Activated naive CD8-positive, alpha-beta T cell treated with anti-CD3 and anti-CD28 coated beads, Interleukin-2, amount 50 U/mL, for 16 hours (primary cell): ENCODE data around the gene AGXT.

ENCODE experiments used
- DNase-seq: peaks from one replicate; pipeline ENCODE4 v3.0.0-alpha.2; 2020; ENCODE audit warnings: low read depth, low spot score

AGXT gene

DNA sequence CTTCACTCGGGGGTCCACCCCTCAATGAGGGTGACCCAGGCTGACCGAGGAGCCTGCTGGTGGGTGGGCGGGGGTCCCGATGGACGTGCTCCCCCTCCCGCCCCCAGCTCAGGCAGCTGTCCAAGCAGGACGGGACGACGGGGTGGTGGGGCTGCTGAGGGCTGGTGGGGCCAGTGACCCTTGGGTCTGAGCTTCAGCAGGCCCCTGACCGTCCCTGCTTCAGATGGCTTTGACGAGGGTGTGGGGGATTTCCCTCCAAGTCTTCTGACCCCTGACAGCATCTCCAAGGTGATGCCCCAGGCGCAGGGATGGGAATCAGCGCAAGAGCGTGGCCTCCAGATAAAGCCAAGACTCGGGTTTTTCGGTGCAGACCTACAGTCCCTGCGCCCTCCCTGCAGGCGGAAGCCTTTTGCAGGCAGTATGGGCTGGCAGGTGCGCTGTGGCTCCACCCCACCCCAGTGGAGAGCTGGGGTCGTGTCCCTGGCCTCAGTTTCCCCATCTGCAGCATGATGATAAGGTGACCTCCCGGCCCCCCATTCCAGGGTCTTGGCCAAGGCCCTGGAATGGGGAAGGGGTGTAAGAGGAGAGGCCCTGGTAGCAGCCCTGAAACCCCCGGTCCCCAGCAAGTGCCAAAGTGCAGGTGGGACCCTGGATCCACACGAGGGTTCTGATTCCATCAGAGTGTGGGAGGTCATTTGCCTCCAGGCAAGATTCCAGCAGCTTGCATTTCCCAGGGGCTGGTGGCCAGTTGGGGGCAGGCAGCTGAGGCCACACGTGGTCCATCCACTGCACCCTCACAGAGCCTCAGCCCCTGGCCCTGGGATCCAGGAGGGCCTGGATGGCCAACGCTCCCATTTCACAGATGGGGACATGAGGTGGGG is 46.3 kb downstream of the AGXT start:
- DNase-seq = no peak

DNA sequence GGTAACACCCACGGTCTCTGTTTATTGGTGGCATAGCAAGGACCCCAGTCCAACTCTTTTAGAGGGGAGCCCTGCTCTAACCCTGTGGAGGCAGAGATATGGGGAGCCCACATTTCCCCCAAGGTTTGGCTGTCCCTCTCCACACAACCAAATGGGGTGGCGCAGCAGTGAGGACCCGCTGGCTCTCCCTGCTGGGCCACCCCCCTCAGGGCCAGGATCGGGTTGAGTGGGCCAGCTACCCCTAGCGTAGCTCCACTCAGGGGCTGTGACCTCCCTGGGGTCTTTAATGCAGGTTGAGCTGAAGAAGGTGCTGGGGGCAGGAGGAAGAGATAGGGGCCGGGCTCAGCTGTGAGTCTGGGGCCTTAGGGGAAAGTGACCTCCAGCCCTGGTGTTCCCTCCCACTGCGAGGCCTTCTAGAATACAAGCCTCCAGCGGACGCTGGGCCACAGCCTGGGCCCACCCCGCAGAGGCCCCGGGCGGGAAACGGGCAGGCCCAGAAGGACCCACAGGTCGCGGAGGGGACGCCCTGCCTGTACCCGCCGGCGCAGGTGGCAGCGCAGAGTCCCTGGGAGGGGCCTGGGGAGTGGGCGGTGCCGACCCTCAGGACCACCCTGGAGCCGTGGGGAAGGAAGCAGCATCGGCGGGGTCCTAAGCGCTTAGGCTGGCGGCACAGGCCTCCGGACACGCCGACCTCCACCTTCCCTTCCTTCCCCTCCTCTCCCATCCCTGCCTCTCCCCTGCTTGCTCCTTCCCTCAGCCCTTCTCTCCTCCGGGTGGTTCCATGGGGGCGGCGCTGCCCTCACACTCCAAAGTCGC is 47.1 kb downstream of the AGXT start:
- no peak for DNase-seq

DNA sequence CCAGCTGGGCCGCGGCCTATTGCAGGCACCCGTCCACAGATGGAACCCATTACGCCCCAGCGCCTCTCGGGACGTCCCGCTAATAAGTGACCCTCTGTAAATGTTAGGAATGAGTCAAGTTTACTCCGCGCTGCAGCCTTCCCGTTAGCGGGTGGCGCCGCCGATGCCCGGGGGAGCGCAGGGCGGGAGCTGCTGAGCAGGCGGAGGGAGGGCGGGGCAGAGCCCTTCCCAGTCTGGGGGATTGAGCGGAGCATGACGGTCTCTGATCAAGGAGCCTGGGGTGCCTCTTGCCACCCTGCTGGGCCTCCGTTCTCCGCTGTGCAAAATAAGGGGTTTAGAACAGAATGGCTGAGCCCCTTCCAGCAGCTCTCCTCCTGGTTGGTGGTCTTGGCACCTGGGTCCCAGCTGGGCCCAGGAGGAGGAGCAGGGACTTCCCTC is 48.0 kb downstream of the AGXT start:
- no peak for DNase-seq

DNA sequence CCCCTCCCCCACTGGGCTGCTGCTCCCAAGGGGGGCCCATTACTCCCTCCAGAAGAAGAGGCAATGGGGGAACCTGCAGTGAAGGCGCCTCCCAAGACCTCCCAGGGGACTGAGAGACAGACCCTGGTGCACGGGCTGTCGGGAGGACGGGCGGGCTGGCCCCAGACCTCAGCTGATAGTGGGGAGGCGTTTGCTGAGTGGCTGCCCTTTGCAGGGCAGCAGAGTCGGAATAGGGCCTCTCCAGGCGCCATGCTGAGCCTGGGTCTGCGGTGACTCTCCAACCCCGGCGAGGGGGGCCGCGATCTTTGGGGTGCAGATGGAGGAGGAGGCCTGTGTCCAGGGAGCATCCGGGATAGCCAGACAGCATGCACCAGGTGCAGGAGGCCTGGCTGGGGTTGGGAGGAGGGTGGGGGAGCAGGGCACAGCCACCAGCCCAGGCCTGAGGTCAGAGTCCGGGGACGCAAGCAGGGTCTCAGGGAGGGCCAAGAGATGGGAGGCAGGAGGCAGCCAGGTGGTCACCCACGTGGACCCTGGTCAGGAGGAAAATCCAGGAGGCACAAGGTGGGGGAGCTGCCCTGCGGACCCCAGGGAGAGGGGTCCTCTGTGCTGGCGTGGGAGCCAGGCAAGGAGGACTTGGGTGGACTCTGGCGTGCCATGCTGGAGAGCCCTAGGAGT is 48.5 kb downstream of the AGXT start:
- no peak for DNase-seq

DNA sequence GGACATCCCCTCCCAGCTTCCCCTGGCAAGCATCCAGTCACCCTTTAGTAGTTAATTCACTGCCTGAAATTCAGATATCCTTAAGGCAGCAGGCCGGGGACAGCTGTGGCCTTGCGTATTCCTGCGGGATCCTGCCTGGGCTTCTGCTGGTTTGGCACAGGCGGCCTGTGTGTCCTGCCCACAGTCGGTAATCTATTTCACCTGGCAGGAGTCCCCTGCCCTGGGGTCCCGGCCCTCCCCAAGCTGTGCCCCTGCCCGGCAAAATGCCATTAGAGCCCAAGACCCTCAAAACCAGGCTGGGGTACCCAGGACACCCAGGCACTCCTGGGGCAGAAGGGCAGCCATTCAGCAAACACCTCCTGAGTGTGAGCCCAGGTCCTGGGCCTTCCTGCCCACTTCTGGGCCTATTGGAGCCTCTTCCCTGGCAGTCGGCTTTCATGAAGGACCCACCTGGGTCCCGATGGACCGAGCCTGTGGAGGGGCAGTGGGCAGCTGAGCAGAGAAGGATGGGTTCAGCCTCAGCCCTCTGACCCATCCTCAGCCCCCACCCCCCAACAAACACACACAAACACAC is 49.1 kb downstream of the AGXT start:
- no peak for DNase-seq

DNA sequence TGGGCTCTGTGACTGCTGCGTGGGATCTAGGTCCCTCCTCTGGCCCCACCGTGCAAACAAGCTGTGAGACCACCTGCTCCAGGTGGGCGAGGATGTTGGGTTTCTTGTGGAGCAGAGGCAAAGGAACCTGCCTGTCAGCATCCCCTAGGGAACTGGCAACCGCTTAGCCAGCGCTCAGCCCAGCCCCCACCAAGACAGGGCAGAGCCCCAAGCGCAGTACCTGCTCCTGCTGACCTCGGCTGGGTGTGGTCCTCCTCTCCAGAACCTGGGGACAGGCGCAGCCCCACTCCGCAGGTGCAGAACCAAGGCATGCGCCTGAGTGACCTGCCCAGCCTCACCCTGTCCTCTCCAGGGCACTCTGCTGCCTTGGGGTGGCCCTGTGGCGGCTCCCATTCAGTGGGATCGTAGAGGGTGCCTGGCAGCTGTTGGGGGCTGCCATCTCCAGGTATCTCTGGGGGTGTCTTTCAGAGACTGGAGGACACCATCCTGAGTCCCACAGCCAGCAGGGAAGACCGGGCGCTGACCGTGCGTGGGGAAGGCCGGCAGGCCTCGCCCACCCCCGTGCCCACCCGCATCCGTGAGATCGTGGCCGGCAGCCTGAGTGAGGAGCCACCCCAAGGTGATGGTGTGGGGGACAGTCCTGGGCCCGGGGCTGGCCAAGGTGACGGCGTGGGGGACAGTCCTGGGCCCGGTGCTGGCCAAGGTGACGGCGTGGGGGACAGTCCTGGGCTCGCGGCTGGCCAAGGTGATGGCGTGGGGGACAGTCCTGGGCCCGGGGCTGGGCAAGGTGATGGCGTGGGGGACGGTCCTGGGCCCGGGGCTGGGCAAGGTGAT is 49.9 kb downstream of the AGXT start:
- DNase-seq = no peak

DNA sequence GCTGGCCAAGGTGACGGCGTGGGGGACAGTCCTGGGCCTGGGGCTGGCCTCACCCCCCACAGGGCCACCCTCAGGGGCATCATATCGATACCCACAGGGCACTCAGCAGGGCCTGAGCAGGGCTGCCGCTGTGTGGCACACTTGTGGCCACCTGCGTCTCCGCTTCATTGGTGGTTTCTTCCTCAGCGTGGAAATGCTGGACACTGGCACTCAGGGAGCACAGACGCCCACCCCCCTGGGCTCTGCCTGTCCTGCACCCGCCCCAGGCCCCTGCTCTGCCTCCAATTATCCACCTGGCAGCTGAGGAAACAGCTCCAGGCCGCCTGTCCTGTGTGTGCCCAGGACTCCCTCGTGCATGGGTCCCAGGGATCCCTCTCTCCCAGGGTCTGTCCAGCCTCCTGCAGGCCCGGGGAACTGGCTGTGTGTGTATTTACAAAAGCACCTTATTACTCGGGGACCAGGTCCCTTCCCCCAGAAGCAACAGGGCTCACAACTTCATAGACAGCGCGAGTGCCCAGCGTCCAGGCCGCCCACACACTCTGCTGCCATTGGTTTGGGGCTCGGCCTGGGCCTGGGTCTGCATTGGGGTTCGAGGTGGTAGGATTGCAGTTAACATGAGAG is 50.6 kb downstream of the AGXT start:
- no peak for DNase-seq

DNA sequence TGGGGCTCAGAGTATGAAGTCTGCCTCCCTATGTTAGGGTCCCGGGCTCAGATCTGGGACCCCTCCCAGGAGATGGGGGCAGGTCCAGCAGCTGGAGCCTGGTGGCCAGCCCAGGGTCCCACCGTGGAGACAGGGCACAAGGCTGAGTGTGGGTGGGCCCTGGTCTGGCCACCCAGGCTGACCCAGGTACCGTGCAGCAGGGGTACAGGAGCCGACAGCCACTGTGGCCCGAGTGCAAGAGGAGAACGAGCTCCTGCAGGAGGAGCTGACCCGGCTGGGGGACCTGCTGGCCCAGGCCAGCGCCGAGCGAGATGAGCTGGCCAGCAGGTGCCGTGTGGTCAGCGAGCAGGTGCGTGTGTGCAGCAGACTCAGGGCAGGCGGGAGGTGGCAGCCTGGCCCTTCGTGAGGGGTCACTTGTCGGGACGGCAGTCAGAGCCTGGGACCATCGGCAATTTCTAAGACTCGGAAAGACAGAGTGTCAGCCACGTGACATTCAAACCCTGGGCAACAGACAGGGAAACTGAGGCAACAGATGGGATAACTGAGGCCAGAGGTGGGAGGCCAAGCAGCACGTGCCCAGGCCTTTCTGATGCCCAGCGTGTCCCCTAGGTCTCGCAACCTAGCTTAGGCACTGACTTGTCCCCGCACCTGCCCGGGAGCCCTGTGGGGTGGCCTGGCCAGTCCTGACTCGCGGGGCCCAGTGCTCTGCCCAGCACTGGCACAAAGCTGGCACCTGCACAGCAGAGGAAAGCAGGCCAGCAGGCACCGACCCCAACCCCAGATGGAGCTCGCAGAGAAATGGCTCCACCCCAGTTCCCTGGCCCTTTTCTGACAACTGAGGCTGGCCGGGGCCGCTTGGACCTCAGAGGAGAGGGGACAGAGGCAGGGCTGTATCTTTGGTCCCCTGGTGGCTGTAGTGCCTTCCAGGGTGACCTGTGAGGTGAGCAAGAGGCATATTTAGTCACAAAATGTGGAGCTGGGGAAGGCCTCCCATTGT is 51.5 kb downstream of the AGXT start:
- DNase-seq = no peak

DNA sequence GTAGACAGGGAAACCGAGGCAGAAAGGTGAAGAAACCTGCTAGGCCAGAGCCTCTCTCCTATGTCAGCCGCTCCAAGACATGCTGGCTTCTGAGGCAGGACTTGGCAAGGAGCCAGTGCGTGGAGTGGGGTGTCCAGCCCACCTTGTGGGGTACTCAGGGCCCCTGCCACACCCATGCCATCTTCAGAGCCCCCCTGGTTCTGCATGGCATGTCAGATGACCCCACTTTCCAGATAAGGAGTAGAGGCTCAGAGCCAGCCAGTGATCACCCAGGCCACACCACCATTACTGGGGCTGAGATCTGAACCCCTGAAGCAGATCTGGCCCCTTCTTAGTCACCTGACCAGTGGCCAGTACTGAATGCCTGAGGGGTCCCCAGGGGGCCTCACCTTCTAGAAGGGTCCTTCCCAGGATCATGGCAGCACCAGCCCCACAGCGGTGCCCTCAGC is 52.2 kb downstream of the AGXT start:
- no peak for DNase-seq

DNA sequence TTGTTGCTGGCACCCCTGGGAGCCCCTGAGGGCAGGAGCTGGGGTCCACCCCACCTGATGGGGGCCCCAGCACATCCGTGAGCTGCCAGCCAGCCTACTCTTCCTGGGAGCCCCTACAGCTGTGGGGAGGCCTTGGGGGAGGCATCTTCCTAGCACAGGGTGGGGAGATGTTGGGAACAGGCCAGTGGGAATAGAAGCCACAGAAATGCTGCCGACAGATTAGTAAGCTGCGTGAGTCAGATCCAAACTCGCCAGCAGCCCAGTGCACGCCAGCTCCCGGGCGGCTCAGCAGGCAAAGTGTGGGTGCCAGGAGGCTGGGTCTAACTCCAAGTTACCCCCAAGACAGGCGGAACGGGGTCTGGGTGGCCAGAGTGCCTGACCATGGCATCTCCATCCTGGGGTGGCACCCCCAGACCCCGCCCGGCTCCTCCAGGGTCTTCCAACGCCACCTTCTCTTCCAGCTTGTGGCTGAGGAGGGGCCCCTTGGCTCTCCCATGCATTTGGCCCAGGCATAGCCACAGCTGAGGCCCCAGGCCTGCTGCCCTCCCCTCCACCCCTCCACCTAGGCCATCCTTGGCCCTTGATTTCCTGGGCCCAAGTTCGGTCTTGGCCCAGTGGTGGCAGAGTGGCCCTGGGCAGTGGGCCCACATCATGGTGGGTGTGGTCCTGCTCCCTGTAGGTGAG is 52.8 kb downstream of the AGXT start:
- DNase-seq = no peak

DNA sequence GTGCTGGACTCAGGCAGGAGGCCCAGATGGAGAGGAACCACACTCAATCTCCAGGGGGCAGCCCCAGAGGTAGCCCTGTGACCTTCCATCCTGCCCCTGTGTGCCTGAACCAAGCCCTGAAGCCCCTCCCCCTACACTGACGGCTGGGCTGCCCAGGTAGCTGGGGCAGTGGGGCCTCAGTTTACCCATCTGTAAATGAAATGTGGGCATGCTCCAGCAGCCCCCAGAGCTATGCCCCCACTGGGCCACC is 53.3 kb downstream of the AGXT start:
- no peak for DNase-seq

DNA sequence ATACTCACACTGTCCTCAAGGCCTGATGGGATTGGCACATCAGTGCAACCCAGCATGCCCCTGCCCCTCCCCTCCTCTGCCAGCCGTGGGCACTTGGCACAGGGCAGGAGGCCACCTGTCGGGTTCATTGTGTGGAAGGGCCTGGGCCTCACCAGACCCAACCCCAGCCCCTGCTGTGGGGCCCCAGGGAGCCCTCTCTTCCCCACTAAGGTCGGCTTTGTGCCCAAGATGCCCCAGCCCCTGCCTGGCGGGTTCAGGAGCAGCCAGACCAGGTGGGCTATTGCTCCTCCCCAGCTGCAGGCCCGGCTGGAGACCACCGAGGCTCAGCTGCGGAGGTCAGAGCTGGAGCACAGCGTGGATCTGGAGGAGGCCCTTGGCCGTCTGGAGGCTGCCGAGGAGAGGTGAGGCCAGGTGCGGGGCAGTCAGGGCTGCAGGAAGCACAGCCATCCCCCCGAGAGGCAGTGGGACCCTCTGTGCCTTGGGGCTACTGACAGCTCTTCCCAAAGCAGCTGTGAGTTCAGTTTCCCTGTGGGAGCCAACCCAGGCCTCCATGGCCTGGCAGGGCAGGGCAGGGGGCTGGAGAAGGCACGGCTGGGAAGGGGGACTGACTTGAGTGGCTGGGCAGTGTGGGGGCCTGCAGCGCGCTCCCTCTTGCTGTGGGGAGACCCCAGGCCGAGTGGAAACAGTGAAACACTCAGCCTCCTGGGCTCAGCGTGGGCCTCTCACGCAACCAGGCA is 53.8 kb downstream of the AGXT start:
- DNase-seq = no peak

DNA sequence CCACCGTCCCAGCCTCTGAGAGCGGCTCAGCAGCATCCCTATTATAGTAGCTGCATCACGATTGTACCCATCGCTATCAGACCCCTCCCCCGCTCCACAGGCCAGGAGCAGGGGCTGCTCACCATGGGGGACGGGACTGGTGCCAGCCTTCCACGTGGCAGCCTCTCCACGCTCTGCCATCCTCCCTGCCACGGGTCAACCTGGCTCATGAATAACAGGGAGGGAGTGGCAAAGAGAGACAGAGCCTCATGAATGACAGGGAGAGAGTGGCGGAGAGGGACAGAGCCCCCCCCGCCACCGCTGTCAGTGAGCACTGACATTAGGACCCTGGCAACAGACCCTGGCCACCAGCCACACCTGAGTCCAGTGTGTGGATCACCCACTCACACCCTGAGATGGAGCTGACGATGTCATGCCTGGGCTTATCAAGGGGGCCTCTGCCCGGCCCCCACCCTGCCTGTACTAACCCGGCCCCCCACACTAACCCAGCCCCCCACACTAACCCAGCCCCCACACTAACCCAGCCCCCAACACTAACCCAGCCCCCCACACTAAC is 54.4 kb downstream of the AGXT start:
- no peak for DNase-seq

DNA sequence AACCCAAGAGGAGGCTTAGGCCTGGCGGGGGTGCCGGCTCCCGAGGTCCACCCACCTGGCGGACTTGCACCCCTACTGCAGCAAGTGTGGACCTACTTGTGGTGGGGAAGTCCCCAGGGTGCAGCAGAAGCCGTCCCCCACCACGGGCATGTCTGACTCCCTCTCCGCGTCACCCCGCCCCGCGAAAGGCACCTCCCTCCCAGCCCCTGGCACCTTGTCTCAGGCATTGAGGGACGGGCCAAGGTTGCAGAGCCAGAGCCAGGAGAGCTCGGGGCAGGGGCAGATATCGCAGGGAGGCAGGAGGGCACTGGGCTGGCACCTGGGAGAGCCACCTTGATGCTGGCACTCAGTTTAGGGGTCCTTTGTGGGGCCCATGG is 56.6 kb downstream of the AGXT start:
- DNase-seq = no peak

DNA sequence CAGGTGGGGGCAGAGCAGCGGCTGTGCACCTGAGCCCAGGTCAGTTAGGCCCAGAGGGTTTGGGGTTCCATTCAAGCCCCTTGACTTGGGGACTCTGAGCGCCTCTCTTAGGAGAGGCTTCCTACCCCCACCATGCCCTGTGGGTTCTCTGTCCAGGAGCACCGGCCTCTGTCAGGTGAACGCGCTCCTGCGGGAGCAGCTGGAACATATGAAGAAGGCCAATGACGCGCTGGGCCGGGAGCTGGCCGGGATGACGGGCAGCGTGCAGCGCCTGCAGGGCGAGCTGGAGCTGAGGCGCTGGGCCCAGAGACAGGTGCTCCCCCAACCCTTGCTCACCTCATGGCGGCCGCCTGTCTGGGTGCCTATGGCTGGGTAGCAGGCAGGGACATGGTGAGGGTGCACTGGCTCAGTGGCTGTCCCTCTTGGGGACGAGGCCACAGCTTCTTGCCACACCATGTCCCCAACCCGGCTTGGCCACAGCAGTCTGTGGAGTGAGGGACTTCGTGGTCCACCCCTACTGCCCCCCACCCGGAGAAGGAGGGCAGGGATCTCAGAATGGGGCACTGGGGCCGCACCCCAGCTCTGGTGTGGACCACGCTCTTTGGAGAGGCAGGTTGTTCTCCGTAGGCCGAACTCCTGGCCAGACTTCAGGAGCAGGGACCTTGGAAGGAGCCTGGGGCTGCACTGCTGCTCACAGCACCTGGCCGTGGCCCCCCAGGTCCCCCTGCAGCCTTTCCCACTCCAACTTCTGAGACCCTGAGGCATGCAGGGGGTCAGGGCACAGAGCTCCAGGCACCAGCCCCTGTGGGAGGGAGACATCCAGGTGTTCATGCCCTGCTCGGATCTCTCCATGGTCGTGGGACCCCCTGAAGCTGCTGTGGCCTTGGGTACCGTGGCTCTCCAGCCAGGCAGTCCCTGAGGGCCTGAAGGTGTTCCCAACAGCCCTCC is 57.2 kb downstream of the AGXT start:
- no peak for DNase-seq

DNA sequence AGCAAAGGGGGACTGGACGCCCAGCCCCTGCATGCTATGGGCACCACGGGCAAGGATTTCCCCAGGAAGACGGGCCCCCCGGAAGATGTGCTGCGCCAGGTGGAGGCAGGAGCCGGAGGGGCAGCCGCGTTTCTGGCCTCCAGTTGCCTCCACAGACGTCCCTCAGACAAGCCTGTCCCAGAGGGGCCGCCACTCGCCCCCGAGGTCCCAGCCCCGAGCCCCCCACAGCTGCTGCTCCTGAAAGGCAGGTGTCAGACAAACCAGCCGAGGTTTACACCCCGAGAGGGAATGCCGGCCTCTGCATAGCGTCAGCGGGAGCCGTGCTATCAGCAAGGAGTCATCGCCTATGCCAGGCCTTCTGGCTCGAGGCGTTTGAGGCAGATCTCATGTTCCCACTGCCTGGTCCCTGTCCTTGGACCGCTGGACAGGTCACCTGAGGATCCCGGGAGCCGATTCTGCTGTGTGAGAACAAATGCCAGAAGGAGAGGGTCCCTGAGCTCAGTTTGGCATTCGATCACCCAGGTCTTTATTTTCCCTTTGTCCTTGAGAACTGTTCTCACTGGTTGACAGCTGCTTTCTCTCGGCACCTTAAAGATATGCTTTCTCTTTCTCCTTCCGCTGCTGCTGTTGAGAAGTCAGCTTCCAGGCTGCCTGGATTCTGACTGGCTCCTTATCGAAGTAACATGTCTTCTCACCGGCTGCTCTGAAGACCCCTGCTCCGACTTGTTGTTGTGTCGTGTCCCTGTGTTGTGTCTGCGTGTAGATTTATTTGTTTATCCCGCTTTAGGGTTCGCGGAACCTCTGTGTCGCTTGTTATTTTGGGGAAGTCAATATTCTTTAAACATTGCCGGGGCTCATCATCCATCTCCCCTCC is 58.1 kb downstream of the AGXT start:
- DNase-seq = no peak
